ENCODE measurements around the gene TLN1. TPM values are rescaled to one million over a fixed set of nuclear protein-coding genes. Genes with fewer than 3 reads are reported as not detected.

The TLN1 gene
- total RNA-seq, 1 donor from 2014 or later, result 684 TPM

DNA sequence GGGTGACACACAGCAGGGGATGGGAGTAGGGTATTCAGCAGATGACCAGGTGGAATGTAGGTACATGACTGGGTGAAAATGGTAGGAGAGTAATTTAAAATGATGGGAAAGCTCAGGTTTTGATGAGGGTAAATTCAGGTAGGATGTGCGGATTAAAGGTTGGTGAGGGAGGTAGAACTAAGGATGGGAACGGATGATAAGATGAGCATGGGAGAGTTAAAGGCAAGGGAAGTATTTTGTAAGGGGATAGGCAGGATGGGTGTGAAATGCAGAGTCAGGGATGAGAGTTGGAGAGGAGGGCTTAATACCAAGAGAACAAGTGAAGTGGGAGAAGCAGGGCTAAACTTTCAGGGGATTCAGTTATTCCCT lies 1.5 kb downstream of the TLN1 start:
- Mint-ChIP-seq H3K36me3 (ENCODE audit: low read depth) (peaks cover 18% of the 10 kb centered on the region), H3K4me1 (ENCODE audit: low read depth) (peaks cover 25% of the 10 kb centered on the region), H3K27ac (ENCODE audit: unreplicated experiment) (no peak overlapping the region), H3K4me3 (ENCODE audit: unreplicated experiment) (no peak overlapping the region), H3K27me3 (ENCODE audit: low read depth) (no peaks in the 10 kb centered on the region), H3K9me3 (ENCODE audit: low read depth) (no peaks in the 10 kb centered on the region)
- TF ChIP-seq, protein P1, sequence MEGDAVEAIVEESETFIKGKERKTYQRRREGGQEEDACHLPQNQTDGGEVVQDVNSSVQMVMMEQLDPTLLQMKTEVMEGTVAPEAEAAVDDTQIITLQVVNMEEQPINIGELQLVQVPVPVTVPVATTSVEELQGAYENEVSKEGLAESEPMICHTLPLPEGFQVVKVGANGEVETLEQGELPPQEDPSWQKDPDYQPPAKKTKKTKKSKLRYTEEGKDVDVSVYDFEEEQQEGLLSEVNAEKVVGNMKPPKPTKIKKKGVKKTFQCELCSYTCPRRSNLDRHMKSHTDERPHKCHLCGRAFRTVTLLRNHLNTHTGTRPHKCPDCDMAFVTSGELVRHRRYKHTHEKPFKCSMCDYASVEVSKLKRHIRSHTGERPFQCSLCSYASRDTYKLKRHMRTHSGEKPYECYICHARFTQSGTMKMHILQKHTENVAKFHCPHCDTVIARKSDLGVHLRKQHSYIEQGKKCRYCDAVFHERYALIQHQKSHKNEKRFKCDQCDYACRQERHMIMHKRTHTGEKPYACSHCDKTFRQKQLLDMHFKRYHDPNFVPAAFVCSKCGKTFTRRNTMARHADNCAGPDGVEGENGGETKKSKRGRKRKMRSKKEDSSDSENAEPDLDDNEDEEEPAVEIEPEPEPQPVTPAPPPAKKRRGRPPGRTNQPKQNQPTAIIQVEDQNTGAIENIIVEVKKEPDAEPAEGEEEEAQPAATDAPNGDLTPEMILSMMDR (IDR thresholded peaks at IDR 0.05), result no peak
- no peak for DNase-seq (ENCODE audit: low spot score)

DNA sequence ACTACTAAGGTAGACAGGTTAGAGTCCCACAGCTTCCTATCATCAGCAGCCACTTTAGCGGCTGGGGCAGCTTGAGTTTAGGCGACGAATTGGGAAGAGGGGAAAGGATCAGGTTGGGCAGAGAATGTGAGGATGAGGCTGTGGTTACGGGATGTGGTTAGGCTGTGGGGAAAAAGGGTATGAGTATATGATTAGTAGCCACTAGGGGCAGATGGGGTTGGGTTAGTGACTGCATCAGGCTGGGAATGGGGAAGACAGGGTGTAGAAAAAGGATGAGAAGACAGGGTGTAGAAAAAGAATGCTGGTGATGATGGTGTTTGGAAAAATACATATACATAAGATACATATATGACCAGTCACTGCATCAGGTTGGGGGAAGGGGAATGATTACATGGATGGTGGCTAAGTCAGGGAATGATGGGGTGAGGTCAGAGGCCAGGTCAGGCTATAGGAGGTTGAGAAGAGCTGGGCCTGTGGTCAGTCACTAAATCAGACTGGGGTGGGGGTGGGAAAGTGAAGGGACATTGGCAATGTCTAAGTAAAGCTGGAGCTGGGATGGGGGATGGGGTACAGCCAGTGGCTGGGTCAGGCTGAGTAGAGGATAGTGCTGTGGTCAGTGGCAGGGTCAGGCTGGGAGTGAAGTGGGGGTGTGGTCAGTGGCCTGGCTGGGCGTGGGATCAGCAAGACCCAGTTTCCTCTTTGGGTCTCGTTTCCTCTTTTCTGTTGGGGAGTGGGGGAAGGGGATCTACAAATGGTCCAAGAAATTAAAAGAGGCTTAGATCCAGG lies 2.1 kb downstream of the TLN1 start:
- no peaks in the 10 kb centered on the region for H3K27me3 Mint-ChIP-seq (ENCODE audit: low read depth)
- no peak overlapping the region for H3K27ac Mint-ChIP-seq (ENCODE audit: unreplicated experiment)
- H3K4me3 Mint-ChIP-seq (ENCODE audit: unreplicated experiment), result no peak overlapping the region
- no peaks in the 10 kb centered on the region for H3K9me3 Mint-ChIP-seq (ENCODE audit: low read depth)
- peaks cover 28% of the 10 kb centered on the region for H3K4me1 Mint-ChIP-seq (ENCODE audit: low read depth)
- DNase-seq (ENCODE audit: low spot score), result no peak
- H3K36me3 Mint-ChIP-seq (ENCODE audit: low read depth), result peaks cover 17% of the 10 kb centered on the region
- TF ChIP-seq, protein P1 (IDR thresholded peaks at IDR 0.05), result peak; percentile 79

DNA sequence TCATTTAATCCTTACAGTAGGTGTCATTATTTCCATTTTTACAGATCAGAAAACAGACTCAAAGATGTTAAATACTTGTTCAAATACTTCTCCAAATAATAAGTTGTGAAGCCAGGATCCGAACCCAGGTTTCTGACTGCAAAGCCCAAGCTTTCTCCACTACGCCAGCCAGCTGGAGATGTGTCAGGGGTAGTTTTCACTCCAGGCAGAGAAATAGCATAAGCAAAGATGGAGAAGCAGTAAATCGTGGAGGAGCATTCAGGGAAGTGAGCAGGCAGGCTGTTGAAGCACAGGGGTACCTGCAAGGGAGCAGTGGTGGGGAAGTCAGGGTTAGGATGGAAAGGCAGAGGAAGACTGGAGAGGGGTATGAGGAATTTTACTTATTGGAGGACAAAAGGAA lies 2.9 kb downstream of the TLN1 start:
- Mint-ChIP-seq H3K36me3 (ENCODE audit: low read depth) (peaks cover 24% of the 10 kb centered on the region), H3K27me3 (ENCODE audit: low read depth) (no peaks in the 10 kb centered on the region), H3K4me1 (ENCODE audit: low read depth) (peaks cover 29% of the 10 kb centered on the region), H3K9me3 (ENCODE audit: low read depth) (no peaks in the 10 kb centered on the region), H3K4me3 (ENCODE audit: unreplicated experiment) (no peak overlapping the region), H3K27ac (ENCODE audit: unreplicated experiment) (no peak overlapping the region)
- no peak for DNase-seq (ENCODE audit: low spot score)
- TF ChIP-seq, protein P1 (IDR thresholded peaks at IDR 0.05), result no peak

DNA sequence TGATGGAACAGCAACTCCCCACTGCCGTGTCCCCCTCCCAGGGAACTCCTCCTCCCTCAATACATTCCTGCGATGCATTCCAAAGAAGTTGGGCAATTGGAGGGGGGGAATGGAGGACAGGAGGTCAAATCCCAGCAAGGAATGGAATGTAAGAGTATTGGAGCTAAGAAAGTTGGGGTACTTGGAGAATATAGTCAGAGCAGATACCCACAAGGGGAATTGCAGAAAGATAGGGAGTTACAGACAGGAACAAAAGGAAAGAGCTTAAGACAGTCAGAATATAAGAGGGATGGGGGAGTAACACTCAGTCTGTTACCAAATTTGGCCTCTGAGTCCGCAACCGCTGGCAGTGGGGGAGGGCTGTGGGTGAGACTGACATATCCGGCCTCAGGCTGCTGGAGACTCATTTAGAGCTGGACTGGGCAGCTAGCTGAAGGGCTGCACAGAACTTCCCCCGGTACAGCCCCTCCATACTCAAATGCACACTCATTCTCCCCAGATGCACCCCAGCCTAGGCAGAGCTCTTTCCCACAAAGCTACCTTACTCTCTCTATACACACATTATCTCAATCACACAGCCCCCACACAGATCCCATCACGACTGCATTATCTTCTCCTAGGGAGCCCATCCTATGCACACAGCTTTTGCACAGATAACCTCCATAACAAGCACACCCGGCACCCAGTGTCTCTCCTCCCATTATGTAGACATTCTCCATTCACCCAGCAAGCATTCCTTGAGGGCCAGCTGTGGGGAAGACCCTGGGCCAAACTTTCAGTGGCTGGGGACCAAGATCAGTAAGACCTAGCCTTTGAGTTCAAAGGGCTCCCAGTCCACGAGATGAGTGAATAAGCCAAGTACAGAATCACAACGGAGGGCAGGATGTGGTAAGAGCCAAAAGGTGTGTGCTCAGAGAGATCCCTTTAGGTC lies 3.7 kb downstream of the TLN1 start:
- no peak overlapping the region for H3K4me3 Mint-ChIP-seq (ENCODE audit: unreplicated experiment)
- H3K27me3 Mint-ChIP-seq (ENCODE audit: low read depth), result no peaks in the 10 kb centered on the region
- no peak for DNase-seq (ENCODE audit: low spot score)
- no peaks in the 10 kb centered on the region for H3K9me3 Mint-ChIP-seq (ENCODE audit: low read depth)
- H3K36me3 Mint-ChIP-seq (ENCODE audit: low read depth), result peaks cover 27% of the 10 kb centered on the region
- no peak overlapping the region for H3K27ac Mint-ChIP-seq (ENCODE audit: unreplicated experiment)
- H3K4me1 Mint-ChIP-seq (ENCODE audit: low read depth), result peaks cover 21% of the 10 kb centered on the region
- TF ChIP-seq, protein P1 (IDR thresholded peaks at IDR 0.05), result no peak

DNA sequence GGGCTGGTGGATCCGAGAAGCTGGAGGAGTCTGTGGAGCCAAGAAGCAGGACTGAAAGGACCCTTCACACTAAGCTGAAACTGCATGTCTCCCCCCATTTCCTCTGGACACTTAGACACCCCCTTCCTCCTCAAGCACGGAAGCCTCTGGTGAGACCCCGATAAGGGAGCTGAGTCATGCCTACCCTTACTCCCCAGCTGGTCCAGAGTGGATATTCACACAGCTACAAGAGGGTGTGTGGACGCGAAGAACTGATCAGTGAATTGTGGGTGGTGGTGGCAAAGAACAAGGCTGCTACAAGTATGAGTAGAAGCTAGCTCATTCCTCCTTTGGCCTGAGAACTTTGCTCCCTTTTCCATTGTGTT lies 4.3 kb downstream of the TLN1 start:
- peaks cover 16% of the 10 kb centered on the region for H3K4me1 Mint-ChIP-seq (ENCODE audit: low read depth)
- no peak overlapping the region for H3K27ac Mint-ChIP-seq (ENCODE audit: unreplicated experiment)
- DNase-seq (ENCODE audit: low spot score), result no peak
- H3K27me3 Mint-ChIP-seq (ENCODE audit: low read depth), result no peaks in the 10 kb centered on the region
- no peaks in the 10 kb centered on the region for H3K9me3 Mint-ChIP-seq (ENCODE audit: low read depth)
- H3K36me3 Mint-ChIP-seq (ENCODE audit: low read depth), result peaks cover 31% of the 10 kb centered on the region
- TF ChIP-seq, protein P1 (IDR thresholded peaks at IDR 0.05), result no peak
- H3K4me3 Mint-ChIP-seq (ENCODE audit: unreplicated experiment), result no peak overlapping the region
